Liver (tissue), 9 donors: Measurements from ENCODE around the gene PDGFC. TPM values are rescaled to one million over a fixed set of nuclear protein-coding genes. Genes with fewer than 3 reads are reported as not detected.
A peak's percentile ranks its signal among the peaks of the same experiment; 100 is the strongest.

Experiments used
- DNase-seq: peaks from one replicate; pipeline ENCODE4 v3.0.0-alpha.2; 2017; ENCODE audit warnings: low spot score
- H3K27ac ChIP-seq, 2 donors: one replicate each; pipeline ENCODE4 v1.7.0; 2013; ENCODE audit warnings: inconsistent platforms in 2 of 2, low read length in 2 of 2, control low read depth in 1 of 2, low read depth in 1 of 2, mild to moderate bottlenecking in 1 of 2
- H3K27me3 ChIP-seq, 4 donors: one replicate each; pipeline versions ENCODE4 v1.6.1 to v1.7.0; 2013; ENCODE audit warnings: low read length in 3 of 4, inconsistent platforms in 1 of 4, mild to moderate bottlenecking in 1 of 4, moderate library complexity in 1 of 4; ENCODE audit not compliant: control insufficient read depth in 4 of 4, insufficient read depth in 4 of 4
- H3K36me3 ChIP-seq, 4 donors: one replicate each; pipeline versions ENCODE4 v1.6.1 to v1.7.0; 2013; ENCODE audit warnings: low read length in 3 of 4, mild to moderate bottlenecking in 3 of 4, low read depth in 1 of 4, moderate library complexity in 1 of 4; ENCODE audit not compliant: control insufficient read depth in 4 of 4, insufficient read depth in 3 of 4
- H3K4me1 ChIP-seq, 4 donors: one replicate each; pipeline versions ENCODE4 v1.6.1 to v1.7.0; 2013; ENCODE audit warnings: low read length in 3 of 4, mild to moderate bottlenecking in 3 of 4, moderate library complexity in 1 of 4; ENCODE audit not compliant: control insufficient read depth in 4 of 4, insufficient read depth in 4 of 4
- H3K4me3 ChIP-seq, 3 donors: one replicate each; pipeline versions ENCODE4 v1.6.1 to v1.7.0; 2013; ENCODE audit warnings: low read length in 3 of 3, control low read depth in 1 of 3, low read depth in 1 of 3, mild to moderate bottlenecking in 1 of 3
- H3K9ac ChIP-seq, 2 donors: one replicate each; pipeline ENCODE4 v1.7.0; 2013; ENCODE audit warnings: low read length in 2 of 2, mild to moderate bottlenecking in 2 of 2, moderate library complexity in 2 of 2, control low read depth in 1 of 2, low read depth in 1 of 2
- H3K9me3 ChIP-seq, 4 donors: one replicate each; pipeline versions ENCODE4 v1.6.1 to v1.7.0; 2013; ENCODE audit warnings: low read length in 3 of 4; ENCODE audit not compliant: control insufficient read depth in 4 of 4
- ATF3 ChIP-seq: IDR thresholded peaks from 2 replicates; pipeline ENCODE4 v1.6.1; 2016; ENCODE audit warnings: antibody characterized with exemption
- CTCF ChIP-seq: fragments of 150-350 bp; IDR thresholded peaks from 2 replicates; pipeline ENCODE4 v1.5.1; 2017; ENCODE audit warnings: improper control_type of control experiment, low read depth, low read length; ENCODE audit not compliant: missing input control
- EGR1 ChIP-seq, 2 donors: IDR thresholded peaks; 2 replicates each; pipeline ENCODE4 v1.6.1; 2016 to 2018; ENCODE audit warnings: antibody characterized with exemption in 2 of 2, low read depth in 2 of 2
- FOXA1 ChIP-seq: IDR thresholded peaks from 2 replicates; pipeline ENCODE4 v1.6.1; 2016; ENCODE audit warnings: antibody characterized with exemption
- FOXA2 ChIP-seq: IDR thresholded peaks from 2 replicates; pipeline ENCODE4 v1.6.1; 2016; ENCODE audit warnings: antibody characterized with exemption
- GABPA ChIP-seq, 2 donors: IDR thresholded peaks in 1 of 2; conservative IDR thresholded peaks in 1 of 2; 2 replicates each; pipeline ENCODE4 v1.6.1; 2016; ENCODE audit warnings: antibody characterized with exemption in 2 of 2, mild to moderate bottlenecking in 1 of 2, moderate library complexity in 1 of 2
- HNF4A ChIP-seq, 2 donors: conservative IDR thresholded peaks; 2 replicates each; pipeline ENCODE4 v1.6.1; 2016; ENCODE audit warnings: antibody characterized with exemption in 2 of 2, mild to moderate bottlenecking in 2 of 2
- HNF4G ChIP-seq: IDR thresholded peaks from 2 replicates; pipeline ENCODE4 v1.6.1; 2016; ENCODE audit warnings: antibody characterized with exemption
- JUND ChIP-seq, 2 donors: IDR thresholded peaks; 2 replicates each; pipeline ENCODE4 v1.6.1; 2016; ENCODE audit warnings: antibody characterized with exemption in 2 of 2
- NR2F2 ChIP-seq: IDR thresholded peaks from 2 replicates; pipeline ENCODE4 v1.6.1; 2016; ENCODE audit warnings: antibody characterized with exemption
- RAD21 ChIP-seq, 2 donors: IDR thresholded peaks; 2 replicates each; pipeline ENCODE4 v1.6.1; 2016; ENCODE audit warnings: antibody characterized with exemption in 2 of 2, mild to moderate bottlenecking in 2 of 2
- REST ChIP-seq: IDR thresholded peaks from 2 replicates; pipeline ENCODE4 v1.6.1; 2016; ENCODE audit warnings: antibody characterized with exemption, mild to moderate bottlenecking
- RXRA ChIP-seq, 2 donors: IDR thresholded peaks; 2 replicates each; pipeline ENCODE4 v1.6.1; 2017 to 2018; ENCODE audit warnings: antibody characterized with exemption in 2 of 2, mild to moderate bottlenecking in 1 of 2
- SP1 ChIP-seq: IDR thresholded peaks from 2 replicates; pipeline ENCODE4 v1.6.1; 2018; ENCODE audit warnings: antibody characterized with exemption, mild to moderate bottlenecking
- TAF1 ChIP-seq: conservative IDR thresholded peaks from 2 replicates; pipeline ENCODE4 v1.6.1; 2016; ENCODE audit warnings: antibody characterized with exemption, mild to moderate bottlenecking
- YY1 ChIP-seq: IDR thresholded peaks from 2 replicates; pipeline ENCODE4 v1.6.1; 2016; ENCODE audit warnings: antibody characterized with exemption, mild to moderate bottlenecking
- WGBS: extraction: QIAGEN DNeasy Blood & Tissue Kit; methylation state at CpG from one replicate; pipeline ENCODE4 v1.1.7; 2013; 5-methylcytosine and 5-hydroxymethylcytosine counted together
- polyA plus RNA-seq, 2 donors: library from polyadenylated mRNA; stranded (reverse) in 1 of 2; unstranded in 1 of 2; fragments of 200-250 nt in 1 of 2; fragments of >200 nt in 1 of 2; fragmentation: Nextera tagmentation in 1 of 2; extraction: Ambion mirVana in 1 of 2; gene quantifications; one replicate each; pipeline versions ENCODE4 v1.2.1 to v1.2.3, GENCODE V29; 2013 to 2015
- total RNA-seq, 2 donors: library from RNA; depleted of rRNA; stranded (reverse); fragments of >200 nt; gene quantifications; one replicate each; pipeline ENCODE4 v1.2.3, GENCODE V29; 2014
- TF ChIP-seq, protein P1 (sequence below): IDR thresholded peaks from 2 replicates; pipeline ENCODE4 v1.6.1; 2016; ENCODE audit warnings: antibody characterized with exemption
- TF ChIP-seq, protein P2 (sequence below): IDR thresholded peaks from 2 replicates; pipeline ENCODE4 v1.6.1; 2016; ENCODE audit warnings: antibody characterized with exemption
- donor health status: healthy.
- donor health status: healthy.
- donor health status: healthy.
- donor health status: healthy.
- donor health status: healthy.

The PDGFC gene
- total and polyA plus RNA-seq, 4 donors, result 5.8 to 25.7 (median 9.7) TPM

DNA sequence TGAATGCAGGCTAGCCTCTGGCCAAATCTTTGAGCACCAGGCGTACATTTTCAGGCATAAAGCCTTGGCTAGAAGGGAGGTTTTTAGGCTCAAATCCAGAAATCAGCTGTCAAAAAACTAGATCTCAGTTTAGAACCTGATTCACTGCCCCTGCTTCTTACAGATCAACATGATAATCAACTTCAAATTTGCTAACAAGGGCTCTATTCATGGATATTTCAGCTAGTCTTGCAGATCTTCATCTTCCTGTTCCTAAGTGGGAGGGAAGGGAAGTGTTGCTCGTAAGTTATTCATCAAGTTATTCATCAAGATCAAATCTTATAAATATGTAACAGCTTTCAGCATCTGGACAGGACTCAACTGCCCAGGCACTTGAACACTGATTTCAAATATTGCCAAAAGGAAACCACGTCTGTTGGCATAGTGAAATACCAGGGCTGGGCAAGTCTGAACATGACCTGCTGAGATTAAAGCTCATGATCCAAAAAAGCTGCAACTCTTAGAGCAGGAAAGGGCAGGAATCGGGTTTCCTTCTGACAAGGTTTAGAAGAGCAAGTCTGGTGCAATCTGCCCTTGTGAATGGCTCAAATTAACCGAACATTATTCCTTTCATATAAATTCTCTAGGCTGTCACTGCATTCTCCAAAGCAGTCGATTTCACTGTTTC is 200.3 kb downstream of the PDGFC start:
- Histone ChIP-seq H3K9ac (no peak overlapping the region), H3K36me3 (no peaks in the 10 kb centered on the region), H3K4me3 (no peak overlapping the region), H3K4me1 (no peaks in the 10 kb centered on the region), H3K27ac (no peak overlapping the region), H3K27me3 (no peaks in the 10 kb centered on the region), H3K9me3 (no peaks in the 10 kb centered on the region)
- no peak for DNase-seq
- WGBS, result 54% methylated on average over 6 of the region's 6 CpGs
- TF ChIP-seq HNF4A (conservative IDR thresholded peaks at IDR 0.05) (no peak), REST (peak; percentile 44)

DNA sequence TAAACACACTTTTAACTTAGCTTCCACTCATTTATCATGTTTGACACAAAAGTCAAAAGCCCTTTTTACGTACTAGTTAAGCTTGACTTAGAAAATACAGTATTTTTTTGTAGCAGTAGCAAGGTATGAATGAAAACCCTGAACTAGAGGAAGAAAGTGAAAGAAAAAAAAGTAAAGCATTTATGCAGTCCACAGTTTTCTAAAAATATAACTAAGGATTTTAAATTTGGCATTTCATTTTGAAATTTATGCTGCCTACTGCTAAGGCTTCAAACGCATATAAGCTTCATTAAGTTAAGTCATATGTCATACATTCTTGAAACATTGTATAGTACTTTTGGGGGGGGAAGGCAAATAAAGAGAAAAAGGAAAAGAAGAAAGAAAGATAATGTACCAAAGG is 201.5 kb downstream of the PDGFC start:
- 90% methylated on average over 2 of the region's 2 CpGs for WGBS
- Histone ChIP-seq H3K4me1 (peaks cover 0 to 5% (median 0%) of the 10 kb centered on the region in 4 donors), H3K9ac (no peak overlapping the region), H3K27me3 (no peaks in the 10 kb centered on the region), H3K27ac (no peak overlapping the region), H3K4me3 (no peak overlapping the region), H3K36me3 (no peaks in the 10 kb centered on the region), H3K9me3 (no peaks in the 10 kb centered on the region)
- TF ChIP-seq GABPA (IDR thresholded peaks at IDR 0.05 in 1 of 2, conservative IDR thresholded peaks at IDR 0.05 in 1 of 2) (no peak), REST (no peak), HNF4G (no peak), ATF3 (no peak), NR2F2 (no peak), RAD21 (IDR thresholded peaks at IDR 0.05) (no peak), FOXA2 (no peak), YY1 (no peak), HNF4A (conservative IDR thresholded peaks at IDR 0.05) (no peak), FOXA1 (no peak), JUND (IDR thresholded peaks at IDR 0.05) (no peak), TAF1 (no peak), CTCF (no peak), RXRA (IDR thresholded peaks at IDR 0.05) (no peak), SP1 (no peak), EGR1 (IDR thresholded peaks at IDR 0.05; ENCODE audit: low read depth in 2 of 2) (no peak)
- TF ChIP-seq, protein P1, sequence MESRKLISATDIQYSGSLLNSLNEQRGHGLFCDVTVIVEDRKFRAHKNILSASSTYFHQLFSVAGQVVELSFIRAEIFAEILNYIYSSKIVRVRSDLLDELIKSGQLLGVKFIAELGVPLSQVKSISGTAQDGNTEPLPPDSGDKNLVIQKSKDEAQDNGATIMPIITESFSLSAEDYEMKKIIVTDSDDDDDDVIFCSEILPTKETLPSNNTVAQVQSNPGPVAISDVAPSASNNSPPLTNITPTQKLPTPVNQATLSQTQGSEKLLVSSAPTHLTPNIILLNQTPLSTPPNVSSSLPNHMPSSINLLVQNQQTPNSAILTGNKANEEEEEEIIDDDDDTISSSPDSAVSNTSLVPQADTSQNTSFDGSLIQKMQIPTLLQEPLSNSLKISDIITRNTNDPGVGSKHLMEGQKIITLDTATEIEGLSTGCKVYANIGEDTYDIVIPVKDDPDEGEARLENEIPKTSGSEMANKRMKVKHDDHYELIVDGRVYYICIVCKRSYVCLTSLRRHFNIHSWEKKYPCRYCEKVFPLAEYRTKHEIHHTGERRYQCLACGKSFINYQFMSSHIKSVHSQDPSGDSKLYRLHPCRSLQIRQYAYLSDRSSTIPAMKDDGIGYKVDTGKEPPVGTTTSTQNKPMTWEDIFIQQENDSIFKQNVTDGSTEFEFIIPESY, result no peak
- TF ChIP-seq, protein P2, sequence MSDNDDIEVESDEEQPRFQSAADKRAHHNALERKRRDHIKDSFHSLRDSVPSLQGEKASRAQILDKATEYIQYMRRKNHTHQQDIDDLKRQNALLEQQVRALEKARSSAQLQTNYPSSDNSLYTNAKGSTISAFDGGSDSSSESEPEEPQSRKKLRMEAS, result no peak
- DNase-seq, result no peak
